Measurements from ENCODE around the gene SLC38A1.

Gene SLC38A1

DNA sequence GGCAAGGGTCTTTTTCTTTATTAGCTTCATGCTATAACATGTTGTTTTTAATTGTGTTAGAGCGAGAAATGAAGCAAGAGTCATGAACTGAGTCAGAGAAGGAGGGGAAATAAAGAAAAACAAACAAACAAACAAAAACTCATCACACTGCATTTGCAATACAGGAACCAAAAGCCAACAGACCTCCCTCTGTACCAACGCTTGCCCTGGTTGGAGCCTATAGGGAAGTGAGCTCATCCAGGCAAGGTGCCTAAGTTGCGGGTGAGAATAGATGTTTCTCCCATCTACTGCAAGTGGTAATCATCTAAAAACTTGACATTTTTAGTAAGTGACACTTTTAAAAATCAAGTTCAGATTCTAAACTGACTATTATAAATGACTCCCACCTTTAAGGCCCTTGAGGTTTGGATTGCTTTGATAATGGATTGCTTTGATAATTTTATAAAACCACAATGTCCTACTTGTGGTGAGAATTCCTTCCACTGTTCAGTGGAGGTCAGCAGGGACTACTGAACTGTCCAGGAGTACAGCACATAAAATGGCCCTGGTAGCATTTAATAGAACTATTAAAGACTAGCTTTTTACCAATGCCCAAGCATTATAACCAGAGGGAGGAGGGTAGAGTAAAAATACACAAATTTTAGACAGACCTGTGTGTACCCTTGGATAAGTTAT, 31.3 kb downstream of the SLC38A1 start:
- in situ Hi-C loops (cut with HindIII; ENCODE audit: low sequenced_read_pairs): no loop called here
- TF ChIP-seq, protein P1, sequence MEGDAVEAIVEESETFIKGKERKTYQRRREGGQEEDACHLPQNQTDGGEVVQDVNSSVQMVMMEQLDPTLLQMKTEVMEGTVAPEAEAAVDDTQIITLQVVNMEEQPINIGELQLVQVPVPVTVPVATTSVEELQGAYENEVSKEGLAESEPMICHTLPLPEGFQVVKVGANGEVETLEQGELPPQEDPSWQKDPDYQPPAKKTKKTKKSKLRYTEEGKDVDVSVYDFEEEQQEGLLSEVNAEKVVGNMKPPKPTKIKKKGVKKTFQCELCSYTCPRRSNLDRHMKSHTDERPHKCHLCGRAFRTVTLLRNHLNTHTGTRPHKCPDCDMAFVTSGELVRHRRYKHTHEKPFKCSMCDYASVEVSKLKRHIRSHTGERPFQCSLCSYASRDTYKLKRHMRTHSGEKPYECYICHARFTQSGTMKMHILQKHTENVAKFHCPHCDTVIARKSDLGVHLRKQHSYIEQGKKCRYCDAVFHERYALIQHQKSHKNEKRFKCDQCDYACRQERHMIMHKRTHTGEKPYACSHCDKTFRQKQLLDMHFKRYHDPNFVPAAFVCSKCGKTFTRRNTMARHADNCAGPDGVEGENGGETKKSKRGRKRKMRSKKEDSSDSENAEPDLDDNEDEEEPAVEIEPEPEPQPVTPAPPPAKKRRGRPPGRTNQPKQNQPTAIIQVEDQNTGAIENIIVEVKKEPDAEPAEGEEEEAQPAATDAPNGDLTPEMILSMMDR (IDR thresholded peaks at IDR 0.05; ENCODE audit: low read depth, low read length): no peak
- DNase-seq (ENCODE audit: low read depth, low spot score): no peak
- H3K4me3 ChIP-seq (ENCODE audit: low read depth, low read length): no peak overlapping the region

DNA sequence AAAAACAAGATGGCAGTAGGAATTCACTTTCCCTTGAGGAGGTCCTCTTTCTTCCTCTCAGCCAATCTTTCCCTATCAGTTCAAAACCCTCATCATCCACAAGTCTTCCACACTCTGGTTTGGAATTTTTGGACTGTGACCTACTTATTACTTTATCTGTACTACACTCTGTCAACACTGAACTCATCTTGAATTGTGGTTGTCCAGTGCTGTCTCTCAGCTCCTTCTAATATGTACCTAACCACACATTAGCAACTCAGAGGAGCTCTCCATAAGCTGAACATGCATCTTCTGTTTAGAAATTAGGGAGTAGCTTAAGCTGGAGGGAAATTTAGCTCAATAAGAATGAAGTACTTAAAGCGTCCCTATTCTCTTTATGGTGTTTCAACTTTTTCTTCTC, 34.8 kb downstream of the SLC38A1 start:
- DNase-seq (ENCODE audit: low read depth, low spot score): no peak
- in situ Hi-C loops (cut with HindIII; ENCODE audit: low sequenced_read_pairs): no loop called here
- TF ChIP-seq, protein P1 (IDR thresholded peaks at IDR 0.05; ENCODE audit: low read depth, low read length): no peak
- H3K4me3 ChIP-seq (ENCODE audit: low read depth, low read length): no peak overlapping the region

DNA sequence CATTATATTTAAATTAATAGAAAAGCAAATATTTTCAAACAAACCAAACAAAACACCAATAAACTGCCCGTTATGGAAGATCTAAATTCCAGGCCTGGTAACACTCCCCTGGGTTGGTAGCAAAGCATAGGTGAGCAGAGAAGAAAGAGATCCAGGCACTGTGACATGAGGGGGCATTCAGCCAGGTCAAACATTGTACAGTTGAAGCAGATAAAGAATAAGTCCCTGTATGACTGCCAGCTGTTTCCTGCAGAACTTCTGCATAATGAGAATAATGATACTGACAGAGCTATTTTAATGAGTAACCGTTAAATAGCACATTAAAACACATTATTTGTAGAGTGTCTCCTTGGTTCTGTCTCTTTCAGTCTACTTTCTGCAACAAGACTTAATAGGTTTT, 35.4 kb downstream of the SLC38A1 start:
- no peak for DNase-seq (ENCODE audit: low read depth, low spot score)
- TF ChIP-seq, protein P1 (IDR thresholded peaks at IDR 0.05; ENCODE audit: low read depth, low read length): no peak
- in situ Hi-C loops (cut with HindIII; ENCODE audit: low sequenced_read_pairs): no loop called here
- no peak overlapping the region for H3K4me3 ChIP-seq (ENCODE audit: low read depth, low read length)

DNA sequence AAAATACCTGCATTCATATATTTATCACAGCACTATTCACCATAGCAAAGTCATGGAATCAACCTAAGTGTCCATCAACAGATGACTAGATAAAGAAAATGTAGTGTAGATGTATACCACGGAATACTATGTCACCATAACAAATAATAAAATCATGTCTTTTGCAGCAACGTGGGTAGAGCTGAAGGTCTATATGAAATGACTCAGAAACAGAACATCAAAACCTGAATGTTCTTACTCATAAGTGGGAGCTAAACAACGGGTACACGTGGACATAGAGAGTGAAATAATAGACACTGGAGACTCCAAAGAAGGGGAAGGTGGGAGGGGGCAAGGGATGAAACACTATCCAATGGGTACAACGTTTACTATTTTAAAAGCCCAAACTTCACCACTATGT, 37.9 kb downstream of the SLC38A1 start:
- in situ Hi-C loops (cut with HindIII; ENCODE audit: low sequenced_read_pairs): no loop called here
- DNase-seq (ENCODE audit: low read depth, low spot score): no peak
- TF ChIP-seq, protein P1 (IDR thresholded peaks at IDR 0.05; ENCODE audit: low read depth, low read length): no peak
- H3K4me3 ChIP-seq (ENCODE audit: low read depth, low read length): no peak overlapping the region

DNA sequence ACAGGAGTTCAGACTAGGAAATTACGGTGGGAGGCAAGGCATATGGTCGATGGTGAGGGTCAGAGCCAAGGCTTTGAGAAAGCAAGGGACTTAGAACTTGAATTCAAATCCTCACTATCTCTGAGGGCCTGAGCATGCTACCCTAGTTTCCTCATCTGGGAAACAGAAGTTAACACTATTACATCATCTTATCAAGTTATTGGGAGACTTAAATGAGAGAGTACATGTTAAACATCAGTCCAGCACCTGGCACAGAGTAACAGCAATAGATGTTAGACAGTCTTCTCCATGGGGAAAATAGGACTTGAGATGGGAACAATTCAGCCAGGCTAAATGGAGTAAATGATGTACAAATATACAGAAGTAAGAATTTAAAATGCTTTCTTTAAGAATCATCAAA, 38.5 kb downstream of the SLC38A1 start:
- TF ChIP-seq, protein P1 (IDR thresholded peaks at IDR 0.05; ENCODE audit: low read depth, low read length): no peak
- DNase-seq (ENCODE audit: low read depth, low spot score): no peak
- H3K4me3 ChIP-seq (ENCODE audit: low read depth, low read length): no peak overlapping the region
- in situ Hi-C loops (cut with HindIII; ENCODE audit: low sequenced_read_pairs): no loop called here

DNA sequence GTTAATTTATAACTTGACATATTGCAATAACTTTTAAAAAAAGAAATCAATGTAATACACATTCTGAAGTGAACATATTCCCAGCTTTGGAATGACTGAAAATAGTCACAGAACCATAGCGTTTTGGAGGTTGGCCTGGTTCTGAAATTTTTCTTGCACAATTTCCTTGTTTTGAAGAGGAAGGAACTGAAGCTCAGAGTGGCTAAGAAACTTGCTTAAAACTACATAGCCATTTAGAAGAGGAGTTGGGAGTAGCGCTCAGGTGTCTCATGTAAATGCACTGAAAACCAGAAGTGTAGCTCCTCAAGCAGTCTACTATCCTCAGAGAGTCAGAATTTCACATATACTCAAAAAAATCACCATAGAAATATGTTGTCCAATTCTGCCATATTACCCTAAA, 41.2 kb downstream of the SLC38A1 start:
- TF ChIP-seq, protein P1 (IDR thresholded peaks at IDR 0.05; ENCODE audit: low read depth, low read length): no peak
- H3K4me3 ChIP-seq (ENCODE audit: low read depth, low read length): no peak overlapping the region
- in situ Hi-C loops (cut with HindIII; ENCODE audit: low sequenced_read_pairs): no loop called here
- no peak for DNase-seq (ENCODE audit: low read depth, low spot score)
